Colonic mucosa (tissue), 4 donors: ENCODE data around the gene PBX1. TPM values are rescaled to one million over a fixed set of nuclear protein-coding genes. Genes with fewer than 3 reads are reported as not detected.

Experiments
- DNase-seq: peaks from one replicate; pipeline ENCODE4 v3.0.0-alpha.2; 2020
- H3K27ac ChIP-seq: fragments of 200-600 bp; one replicate; pipeline ENCODE4 v1.8.0; 2021
- H3K27me3 ChIP-seq: fragments of 200-600 bp; one replicate; pipeline ENCODE4 v1.8.0; 2021
- H3K36me3 ChIP-seq: fragments of 200-600 bp; one replicate; pipeline ENCODE4 v1.8.0; 2021
- H3K4me1 ChIP-seq: fragments of 200-600 bp; one replicate; pipeline ENCODE4 v1.8.0; 2021; ENCODE audit warnings: mild to moderate bottlenecking
- H3K4me3 ChIP-seq: fragments of 200-600 bp; one replicate; pipeline ENCODE4 v1.8.0; 2021
- H3K9ac ChIP-seq, 2 donors: one replicate each; pipeline ENCODE4 v1.7.0; 2013; ENCODE audit warnings: control low read depth in 2 of 2, low read depth in 2 of 2, low read length in 2 of 2
- H3K9me3 ChIP-seq: fragments of 200-600 bp; one replicate; pipeline ENCODE4 v1.8.0; 2021
- intact Hi-C: fragments of 100-400 bp; cut with DNase I; formaldehyde crosslinking; loops from one replicate; pipeline ENCODE4 v1.14.1; 2022
- total RNA-seq, 2 donors: library from RNA; stranded (reverse); fragmentation: NEBNext Ultra II Directional in 1 of 2; extraction: Animal tissue kit (Norgen Biotek cat#: 25700) in 1 of 2; gene quantifications; one replicate each; pipeline ENCODE4 v1.2.1, GENCODE V29; 2021
- TF ChIP-seq, protein P1 (sequence below): fragments of 200-600 bp; IDR thresholded peaks from one replicate; pipeline ENCODE4 v1.8.0; 2022; ENCODE audit warnings: antibody characterized with exemption, mild to moderate bottlenecking
- donor health status: healthy.
- donor health status: DM: no; HTN: no; CAD: no.
- donor health status: DM: no; HTN: no; CAD: no.

The PBX1 gene
- total RNA-seq, 2 donors from 2014 or later = 27.2 to 53.7 TPM

DNA sequence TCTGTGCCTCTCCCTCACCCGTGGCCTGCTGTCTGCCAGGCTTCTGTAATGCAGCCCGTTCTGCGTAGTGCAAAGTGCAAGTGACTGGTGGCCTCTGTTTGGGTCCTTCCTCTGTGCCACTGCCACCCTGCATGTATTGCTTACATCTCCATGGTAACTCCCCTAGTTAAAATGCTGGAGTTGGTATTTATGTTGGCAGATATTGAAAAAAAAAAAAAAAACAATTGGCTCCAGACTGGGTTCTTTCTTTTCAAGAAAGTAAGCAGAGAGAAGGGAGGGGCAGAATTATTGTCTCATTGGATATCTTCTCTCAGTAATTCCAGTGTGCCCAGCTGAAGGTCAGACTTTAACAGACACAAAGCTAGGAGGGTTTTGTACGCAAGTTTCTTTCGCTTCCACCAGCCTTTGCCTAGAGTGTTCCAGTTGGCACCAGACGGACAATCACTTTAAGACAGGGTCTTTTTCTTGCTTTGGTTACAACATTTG is 242.3 kb downstream of the PBX1 start:
- Histone ChIP-seq H3K9ac (no peak overlapping the region), H3K4me1 (no peaks in the 10 kb centered on the region), H3K9me3 (no peaks in the 10 kb centered on the region), H3K36me3 (no peaks in the 10 kb centered on the region), H3K4me3 (no peak overlapping the region), H3K27ac (no peak overlapping the region), H3K27me3 (no peaks in the 10 kb centered on the region)
- DNase-seq = no peak
- intact Hi-C loops = no loop called here
- TF ChIP-seq, protein P1, sequence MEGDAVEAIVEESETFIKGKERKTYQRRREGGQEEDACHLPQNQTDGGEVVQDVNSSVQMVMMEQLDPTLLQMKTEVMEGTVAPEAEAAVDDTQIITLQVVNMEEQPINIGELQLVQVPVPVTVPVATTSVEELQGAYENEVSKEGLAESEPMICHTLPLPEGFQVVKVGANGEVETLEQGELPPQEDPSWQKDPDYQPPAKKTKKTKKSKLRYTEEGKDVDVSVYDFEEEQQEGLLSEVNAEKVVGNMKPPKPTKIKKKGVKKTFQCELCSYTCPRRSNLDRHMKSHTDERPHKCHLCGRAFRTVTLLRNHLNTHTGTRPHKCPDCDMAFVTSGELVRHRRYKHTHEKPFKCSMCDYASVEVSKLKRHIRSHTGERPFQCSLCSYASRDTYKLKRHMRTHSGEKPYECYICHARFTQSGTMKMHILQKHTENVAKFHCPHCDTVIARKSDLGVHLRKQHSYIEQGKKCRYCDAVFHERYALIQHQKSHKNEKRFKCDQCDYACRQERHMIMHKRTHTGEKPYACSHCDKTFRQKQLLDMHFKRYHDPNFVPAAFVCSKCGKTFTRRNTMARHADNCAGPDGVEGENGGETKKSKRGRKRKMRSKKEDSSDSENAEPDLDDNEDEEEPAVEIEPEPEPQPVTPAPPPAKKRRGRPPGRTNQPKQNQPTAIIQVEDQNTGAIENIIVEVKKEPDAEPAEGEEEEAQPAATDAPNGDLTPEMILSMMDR = no peak

DNA sequence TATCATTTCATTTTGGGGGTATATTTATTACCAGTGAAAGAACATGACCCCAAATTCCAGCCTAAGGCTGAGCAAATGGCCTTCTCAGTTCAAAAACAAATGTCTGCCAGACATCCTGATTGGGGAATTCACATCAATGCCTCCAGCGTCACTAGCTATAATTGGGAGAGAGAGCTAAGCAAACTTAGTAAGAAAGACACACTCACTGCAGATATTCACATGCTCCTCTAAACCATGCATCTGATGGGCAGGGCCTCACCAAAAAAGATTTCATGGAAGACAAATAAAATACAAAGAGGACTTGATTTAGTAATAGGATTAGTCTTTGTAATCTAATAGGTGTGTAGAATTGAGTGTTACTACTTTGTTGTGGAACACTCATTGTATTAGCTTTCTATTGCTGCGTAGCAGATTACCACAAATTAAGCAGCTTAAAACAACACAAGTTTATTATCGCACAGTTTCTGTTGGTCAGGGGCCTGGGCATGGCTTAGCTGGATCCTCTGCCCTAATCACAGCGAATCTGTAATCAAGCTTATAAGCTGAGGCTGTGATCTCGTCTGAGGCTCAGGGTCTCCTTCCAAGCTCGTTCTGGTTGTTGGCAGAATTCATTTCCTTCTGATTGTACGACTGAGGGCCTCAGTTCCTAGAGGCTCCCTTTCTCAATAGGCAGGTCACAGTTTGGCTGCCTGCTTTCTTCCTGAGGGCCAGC is 243.0 kb downstream of the PBX1 start:
- H3K4me3 ChIP-seq = no peak overlapping the region
- intact Hi-C loops = no loop called here
- DNase-seq = no peak
- H3K36me3 ChIP-seq = no peaks in the 10 kb centered on the region
- H3K9me3 ChIP-seq = no peaks in the 10 kb centered on the region
- TF ChIP-seq, protein P1 = no peak
- no peaks in the 10 kb centered on the region for H3K4me1 ChIP-seq
- H3K9ac ChIP-seq = peak overlapping the region in 1 of 2 donors; percentile 19
- no peak overlapping the region for H3K27ac ChIP-seq
- H3K27me3 ChIP-seq = no peaks in the 10 kb centered on the region

DNA sequence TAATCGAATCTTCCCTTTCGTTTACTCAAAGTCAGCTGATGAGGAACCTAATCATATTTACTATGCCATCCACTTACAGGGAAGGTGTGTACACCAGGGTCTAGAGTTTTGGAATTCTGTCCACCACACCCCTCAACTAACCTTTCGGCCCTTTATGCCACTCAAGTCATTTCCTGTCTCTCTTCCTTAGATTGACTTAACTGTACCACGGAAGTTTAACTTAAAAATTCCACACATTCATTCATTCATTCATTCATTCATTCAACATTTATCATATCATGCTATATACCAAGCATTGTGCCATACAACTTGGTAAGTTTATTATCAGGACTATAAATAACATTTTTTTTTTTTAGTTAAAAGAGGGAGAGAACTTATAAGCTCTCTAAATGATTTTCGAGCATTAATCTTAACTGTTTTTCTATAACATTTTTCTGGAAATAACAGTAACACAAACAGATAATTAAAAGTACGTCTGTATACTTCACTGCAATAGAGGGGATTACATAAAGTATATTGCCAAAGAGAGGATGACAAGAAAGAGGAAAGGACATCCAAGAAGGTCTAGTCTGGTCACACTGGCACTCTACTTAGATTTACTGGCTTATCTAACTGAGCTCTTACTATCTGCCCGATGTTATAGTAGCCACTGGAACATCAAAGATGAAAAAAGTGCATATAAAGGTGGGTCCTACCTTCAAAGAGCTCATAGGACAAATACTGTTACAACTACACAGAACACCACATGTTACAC is 243.7 kb downstream of the PBX1 start:
- intact Hi-C loops = no loop called here
- peak overlapping the region in 1 of 2 donors; percentile 19 for H3K9ac ChIP-seq
- H3K27me3 ChIP-seq = no peaks in the 10 kb centered on the region
- H3K36me3 ChIP-seq = no peaks in the 10 kb centered on the region
- H3K4me1 ChIP-seq = no peaks in the 10 kb centered on the region
- TF ChIP-seq, protein P1 = no peak
- H3K9me3 ChIP-seq = no peaks in the 10 kb centered on the region
- no peak overlapping the region for H3K4me3 ChIP-seq
- no peak for DNase-seq
- no peak overlapping the region for H3K27ac ChIP-seq

DNA sequence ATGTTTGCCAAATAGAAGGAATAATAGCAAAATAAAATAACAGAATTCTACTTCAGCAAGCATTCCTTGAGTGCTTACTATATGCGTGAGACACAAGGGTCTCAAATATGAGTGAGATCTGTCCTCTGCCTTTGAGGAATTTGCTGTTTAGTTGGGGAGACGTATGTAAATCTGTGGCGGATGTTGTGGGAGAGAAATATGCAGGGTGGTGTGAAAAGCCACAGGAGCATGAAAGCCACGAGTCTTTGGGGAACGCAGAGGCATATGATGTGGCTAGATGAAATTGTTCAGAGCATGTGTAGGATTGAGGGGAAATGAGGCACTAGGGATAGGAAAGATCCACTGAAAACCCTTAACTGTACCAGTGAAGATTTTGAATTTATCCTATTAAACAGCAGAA is 244.4 kb downstream of the PBX1 start:
- TF ChIP-seq, protein P1 = no peak
- Histone ChIP-seq H3K9me3 (no peaks in the 10 kb centered on the region), H3K27me3 (no peaks in the 10 kb centered on the region), H3K27ac (no peak overlapping the region), H3K4me3 (no peak overlapping the region), H3K9ac (no peak overlapping the region), H3K4me1 (no peaks in the 10 kb centered on the region), H3K36me3 (no peaks in the 10 kb centered on the region)
- intact Hi-C loops = no loop called here
- no peak for DNase-seq

DNA sequence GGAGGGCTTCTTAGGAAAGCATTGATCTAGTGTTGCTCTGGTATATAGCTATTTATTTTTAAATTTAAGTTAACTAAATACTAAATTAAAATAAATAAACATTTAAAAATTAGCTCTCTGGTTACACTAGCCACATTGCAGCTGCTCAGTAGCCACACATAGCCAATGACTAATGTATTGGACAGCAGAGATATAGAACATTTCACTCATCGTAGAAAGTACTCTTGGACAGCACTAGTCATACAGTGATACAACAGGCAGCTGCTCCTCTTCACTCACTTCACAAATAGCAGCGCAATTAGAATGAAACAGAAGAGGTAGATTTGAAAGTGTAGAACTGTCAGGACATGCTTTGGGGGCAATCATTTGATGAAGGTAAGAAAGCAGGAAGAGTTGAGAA is 245.4 kb downstream of the PBX1 start:
- H3K36me3 ChIP-seq = no peaks in the 10 kb centered on the region
- no peak overlapping the region for H3K27ac ChIP-seq
- no peak for DNase-seq
- no peak overlapping the region for H3K4me3 ChIP-seq
- H3K9ac ChIP-seq = no peak overlapping the region
- no peaks in the 10 kb centered on the region for H3K9me3 ChIP-seq
- TF ChIP-seq, protein P1 = no peak
- no peaks in the 10 kb centered on the region for H3K27me3 ChIP-seq
- intact Hi-C loops = no loop called here
- no peaks in the 10 kb centered on the region for H3K4me1 ChIP-seq
